AG09309 (cell line): ENCODE data around the gene SIRT6.
"Not testable (repeated sequence)": the region's sequence is repeated elsewhere in the genome, so short reads cannot be mapped to it uniquely, and the experiment has no call there.

ENCODE experiments used
- DNase-seq: peaks from one replicate; pipeline ENCODE4 v3.0.0-alpha.2; 2010; ENCODE audit warnings: low read depth
- H3K4me3 ChIP-seq: 2 replicates; pipeline ENCODE4 v1.5.1; 2011; ENCODE audit warnings: mild to moderate bottlenecking, low read depth, low read length, moderate library complexity; ENCODE audit not compliant: control insufficient read depth
- CTCF ChIP-seq: IDR thresholded peaks from 2 replicates; pipeline ENCODE4 v1.5.1; 2011; ENCODE audit warnings: mild to moderate bottlenecking, low read depth, low read length, inconsistent platforms; ENCODE audit not compliant: insufficient read depth, control insufficient read depth; ENCODE audit errors: missing control alignments

The SIRT6 gene

GRCh38 chr19:4224470-4224869 is 42.1 kb upstream of the SIRT6 start:
- DNase-seq = no peak
- no peak overlapping the region for H3K4me3 ChIP-seq
- TF ChIP-seq CTCF = no peak

GRCh38 chr19:4220188-4220587 is 37.8 kb upstream of the SIRT6 start:
- TF ChIP-seq CTCF = no peak
- no peak overlapping the region for H3K4me3 ChIP-seq
- DNase-seq = no peak

- not testable (repeated sequence) for DNase-seq, H3K4me3 ChIP-seq
Measured at GRCh38 chr19:4218523-4218922, 36.2 kb upstream of the SIRT6 start.

GRCh38 chr19:4217429-4218264 is 35.3 kb upstream of the SIRT6 start:
- no peak for DNase-seq
- no peak for TF ChIP-seq CTCF
- H3K4me3 ChIP-seq = no peak overlapping the region

GRCh38 chr19:4216846-4217245 is 34.5 kb upstream of the SIRT6 start:
- H3K4me3 ChIP-seq = no peak overlapping the region
- no peak for DNase-seq
- TF ChIP-seq CTCF = no peak

- no peak overlapping the region for H3K4me3 ChIP-seq
- DNase-seq = no peak
- TF ChIP-seq CTCF = no peak
Measured at GRCh38 chr19:4215807-4216206, 33.4 kb upstream of the SIRT6 start.

GRCh38 chr19:4213116-4213515 is 30.8 kb upstream of the SIRT6 start:
- no peak for DNase-seq
- no peak overlapping the region for H3K4me3 ChIP-seq

More at GRCh38 chr19:4213116-4213515, 30.8 kb upstream of the SIRT6 start:
- no peak for TF ChIP-seq CTCF
